Smooth muscle cell of the umbilical artery (primary cell): ENCODE measurements around the gene PKNOX1. TPM values are rescaled to one million over a fixed set of nuclear protein-coding genes. Genes with fewer than 3 reads are reported as not detected.

Experiments
- total RNA-seq: library from RNA; depleted of rRNA; stranded (reverse); fragments of >200 nt; gene quantifications from 2 replicates; pipeline ENCODE4 v1.2.3, GENCODE V29; 2014

Gene PKNOX1
- 13.1 and 40.2 TPM in 2 replicates for total RNA-seq

GRCh38 chr21:42973991-42974831 lies at the start of gene PKNOX1:
Gene PKNOX1 (plus strand): TSS chr21:42974562. CDS start chr21:43004382, 29,820 bp downstream.

GRCh38 chr21:42925114-42925926 lies 49.0 kb upstream of the PKNOX1 start, which contains the start of gene ERVH48-1:
Gene ERVH48-1 (minus strand): TSS chr21:42925630. CDS start chr21:42919006, 6,624 bp downstream.

GRCh38 chr21:43075170-43076022 lies 101.0 kb downstream of the PKNOX1 start, which contains the start of gene CBS:
Gene CBS (minus strand): TSS chr21:43075835. CDS start chr21:43072193, 3,642 bp downstream.

Other genes with a start within 250 kb of the PKNOX1 start
- 9.2 and 21.8 TPM in 2 replicates for gene WDR4, start 95.0 kb upstream of the PKNOX1 start, total RNA-seq
- gene NDUFV3, start 81.3 kb upstream of the PKNOX1 start, total RNA-seq: 42.5 and 50.6 TPM in 2 replicates
- gene ERVH48-1, start 48.9 kb upstream of the PKNOX1 start, total RNA-seq: not detected in 2 replicates
- gene CBS, start 101.3 kb downstream of the PKNOX1 start, total RNA-seq: 13.4 and 85.5 TPM in 2 replicates
- 16.9 and 38.1 TPM in 2 replicates for gene U2AF1, start 133.0 kb downstream of the PKNOX1 start, total RNA-seq
- gene CRYAA, start 194.4 kb downstream of the PKNOX1 start, total RNA-seq: not detected in 2 replicates